ENCODE data around the gene PRSS16.
"Not testable (repeated sequence)": the region's sequence is repeated elsewhere in the genome, so short reads cannot be mapped to it uniquely, and the experiment has no call there.

Gene PRSS16

GRCh38 chr6:27247133-27247836 lies at the start of gene PRSS16:
PRSS16 (plus strand) TSS chr6:27247701; CDS start chr6:27247738, 37 bp downstream.
- no peak within 1 kb of the TSS for H3K27ac ChIP-seq
- DNase-seq (ENCODE audit: low read depth, low spot score) = no peak

- DNase-seq (ENCODE audit: low read depth, low spot score) = no peak
These were observed 41.9 kb upstream of the PRSS16 start for GRCh38 chr6:27205375-27206278.

GRCh38 chr6:27206806-27207205 lies 40.7 kb upstream of the PRSS16 start:
- DNase-seq (ENCODE audit: low read depth, low spot score) = no peak
- H3K27ac ChIP-seq = no peak overlapping the region

More at GRCh38 chr6:27205375-27206278, 41.9 kb upstream of the PRSS16 start:
- no peak overlapping the region for H3K27ac ChIP-seq

- no peak overlapping the region for H3K27ac ChIP-seq
- no peak for DNase-seq (ENCODE audit: low read depth, low spot score)
These were observed 39.5 kb upstream of the PRSS16 start for GRCh38 chr6:27208042-27208441.

GRCh38 chr6:27209196-27209595 lies 38.3 kb upstream of the PRSS16 start:
- H3K27ac ChIP-seq = no peak overlapping the region
- DNase-seq (ENCODE audit: low read depth, low spot score) = no peak

- no peak for DNase-seq (ENCODE audit: low read depth, low spot score)
- H3K27ac ChIP-seq = no peak overlapping the region
These were observed 37.7 kb upstream of the PRSS16 start for GRCh38 chr6:27209659-27210269.

- DNase-seq (ENCODE audit: low read depth, low spot score); H3K27ac ChIP-seq: not testable (repeated sequence)
These were observed 34.4 kb upstream of the PRSS16 start for GRCh38 chr6:27213091-27213517.

GRCh38 chr6:27213544-27214125 lies 33.9 kb upstream of the PRSS16 start:
- no peak for DNase-seq (ENCODE audit: low read depth, low spot score)
- H3K27ac ChIP-seq = no peak overlapping the region

- H3K27ac ChIP-seq = no peak overlapping the region
- no peak for DNase-seq (ENCODE audit: low read depth, low spot score)
These were observed 33.3 kb upstream of the PRSS16 start for GRCh38 chr6:27214126-27214601.

- no peak overlapping the region for H3K27ac ChIP-seq
- no peak for DNase-seq (ENCODE audit: low read depth, low spot score)
These were observed 30.6 kb upstream of the PRSS16 start for GRCh38 chr6:27216874-27217273.

- H3K27ac ChIP-seq; DNase-seq (ENCODE audit: low read depth, low spot score): not testable (repeated sequence)
These were observed 24.5 kb upstream of the PRSS16 start for GRCh38 chr6:27222971-27223370.

- H3K27ac ChIP-seq = no peak overlapping the region
- DNase-seq (ENCODE audit: low read depth, low spot score) = no peak
These were observed 22.8 kb upstream of the PRSS16 start for GRCh38 chr6:27224729-27225128.

- DNase-seq (ENCODE audit: low read depth, low spot score) = no peak
- H3K27ac ChIP-seq = no peak overlapping the region
These were observed 18.5 kb upstream of the PRSS16 start for GRCh38 chr6:27228963-27229477.

GRCh38 chr6:27230758-27231111 lies 16.8 kb upstream of the PRSS16 start:
- DNase-seq (ENCODE audit: low read depth, low spot score) = no peak
- no peak overlapping the region for H3K27ac ChIP-seq

- no peak overlapping the region for H3K27ac ChIP-seq
- DNase-seq (ENCODE audit: low read depth, low spot score) = no peak
These were observed 12.9 kb upstream of the PRSS16 start for GRCh38 chr6:27234576-27234975.

- DNase-seq (ENCODE audit: low read depth, low spot score) = peak; percentile 27
- H3K27ac ChIP-seq = peak overlapping the region; percentile 78
These were observed 10.3 kb upstream of the PRSS16 start for GRCh38 chr6:27237089-27237803.

GRCh38 chr6:27238010-27238983 lies 9.2 kb upstream of the PRSS16 start:
- no peak overlapping the region for H3K27ac ChIP-seq
- no peak for DNase-seq (ENCODE audit: low read depth, low spot score)

- DNase-seq (ENCODE audit: low read depth, low spot score) = no peak
- no peak overlapping the region for H3K27ac ChIP-seq
These were observed 8.2 kb upstream of the PRSS16 start for GRCh38 chr6:27239258-27239657.
